IPS-18c (cell line): Measurements from ENCODE around the gene LPXN.

Source experiments
- H3K4me3 ChIP-seq: 2 replicates; pipeline ENCODE4 v1.7.0; 2013; ENCODE audit warnings: low read depth, mild to moderate bottlenecking, low read length, moderate library complexity; ENCODE audit not compliant: insufficient read depth
- H3K9me3 ChIP-seq: one replicate; pipeline ENCODE4 v1.6.1; 2013; ENCODE audit warnings: mild to moderate bottlenecking, low read length, moderate library complexity; ENCODE audit not compliant: control insufficient read depth, insufficient read depth

The LPXN gene

DNA sequence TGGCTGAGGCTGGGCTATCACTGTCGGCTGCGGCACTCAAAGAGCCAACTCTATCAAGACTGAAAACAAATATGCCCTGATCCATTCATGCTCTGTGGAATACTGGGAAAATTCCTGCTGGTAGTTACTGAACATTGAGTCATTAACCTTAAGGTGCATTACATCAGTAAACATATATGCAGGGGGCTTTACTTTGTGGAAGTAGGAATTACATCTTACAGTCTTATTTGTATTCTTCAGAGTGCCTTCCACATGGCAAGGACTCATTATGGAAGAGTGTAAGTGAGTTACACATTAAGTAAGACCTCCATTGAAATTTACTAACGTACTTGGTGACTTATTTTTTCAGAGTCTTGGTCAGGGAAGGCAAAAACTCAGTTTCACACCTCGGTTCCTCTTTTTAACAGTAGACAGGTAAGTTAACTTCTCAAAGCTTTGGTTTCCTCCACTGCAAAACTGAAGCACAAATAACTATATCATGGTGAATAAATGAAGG, 72.2 kb downstream of the LPXN start:
- Histone ChIP-seq H3K9me3 (no peaks in the 10 kb centered on the region), H3K4me3 (no peak overlapping the region)

DNA sequence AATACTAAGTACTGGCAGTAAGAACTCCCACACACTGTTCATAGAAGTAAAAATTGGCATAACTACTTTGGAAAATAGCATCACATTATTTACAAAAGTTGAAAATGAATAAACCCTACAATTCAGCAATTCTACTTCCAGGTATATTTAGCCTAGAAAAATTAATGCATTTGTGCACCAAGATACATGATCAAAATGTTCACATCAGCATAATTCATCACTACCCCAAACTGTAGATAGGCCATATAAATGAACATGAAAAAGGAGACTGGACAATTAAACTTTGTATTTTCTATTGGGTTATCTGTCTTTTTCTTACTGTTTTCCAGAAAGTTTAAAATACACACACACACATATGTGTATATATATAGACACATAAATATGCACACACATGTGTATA, 73.7 kb downstream of the LPXN start:
- Histone ChIP-seq H3K9me3 (no peaks in the 10 kb centered on the region), H3K4me3 (no peak overlapping the region)

DNA sequence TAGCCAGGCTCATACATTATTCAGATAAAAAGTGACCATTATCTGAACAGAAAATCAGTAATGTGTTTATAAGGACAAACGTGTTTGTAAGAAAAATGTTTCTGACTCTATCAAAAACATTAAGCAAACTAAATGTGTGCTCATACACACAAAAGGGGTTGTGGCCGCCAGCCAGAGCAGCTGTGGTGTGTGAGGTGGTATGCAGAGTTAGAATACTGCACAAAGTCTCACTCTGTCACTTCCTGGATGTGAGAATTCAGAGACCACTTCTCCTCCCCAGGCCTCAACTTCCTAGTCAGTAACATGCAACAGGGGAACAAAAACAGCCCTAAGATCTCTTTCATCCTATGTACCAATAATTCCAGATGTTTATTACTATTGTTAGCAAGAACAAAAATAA, 77.2 kb downstream of the LPXN start:
- H3K9me3 ChIP-seq = no peaks in the 10 kb centered on the region
- H3K4me3 ChIP-seq = no peak overlapping the region

DNA sequence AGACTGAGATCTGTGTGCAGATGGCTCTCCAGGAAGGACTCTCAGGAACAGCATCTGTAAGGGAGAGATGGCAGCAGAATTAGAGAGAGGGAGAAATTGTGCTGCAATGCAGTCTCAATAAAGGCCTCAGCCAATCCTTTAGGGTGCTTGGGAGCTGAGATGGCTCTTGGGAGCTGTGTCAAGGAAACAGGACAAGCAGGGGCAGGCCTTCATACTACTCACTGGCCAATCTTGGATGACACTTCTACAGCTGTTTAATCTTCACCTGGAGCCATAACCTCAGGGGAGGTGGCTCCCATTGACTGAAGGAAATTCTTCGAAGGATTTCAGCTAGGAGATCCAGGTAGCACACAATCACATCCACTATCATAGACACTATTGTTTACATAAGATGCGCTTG, 77.7 kb downstream of the LPXN start:
- Histone ChIP-seq H3K9me3 (no peaks in the 10 kb centered on the region), H3K4me3 (no peak overlapping the region)

DNA sequence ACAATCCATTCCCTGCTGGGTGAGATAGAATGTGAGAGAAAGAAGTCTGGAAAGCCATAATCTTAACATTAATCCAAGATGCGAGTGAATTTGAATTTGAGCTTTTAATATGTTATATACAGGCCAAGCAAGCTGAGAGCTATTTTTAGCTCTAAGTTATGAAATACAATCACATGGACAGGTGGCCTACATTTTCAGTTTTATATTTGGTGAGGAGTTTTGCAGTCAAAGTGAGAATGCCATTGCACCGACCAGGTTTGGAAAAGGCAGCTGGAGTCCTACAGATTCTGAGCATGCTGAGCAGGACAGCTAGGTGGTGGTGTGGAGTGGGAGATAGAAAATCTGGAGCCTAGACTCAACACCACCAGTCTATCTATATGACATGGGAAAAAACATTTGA, 79.8 kb downstream of the LPXN start:
- no peak overlapping the region for H3K4me3 ChIP-seq
- H3K9me3 ChIP-seq = no peaks in the 10 kb centered on the region

DNA sequence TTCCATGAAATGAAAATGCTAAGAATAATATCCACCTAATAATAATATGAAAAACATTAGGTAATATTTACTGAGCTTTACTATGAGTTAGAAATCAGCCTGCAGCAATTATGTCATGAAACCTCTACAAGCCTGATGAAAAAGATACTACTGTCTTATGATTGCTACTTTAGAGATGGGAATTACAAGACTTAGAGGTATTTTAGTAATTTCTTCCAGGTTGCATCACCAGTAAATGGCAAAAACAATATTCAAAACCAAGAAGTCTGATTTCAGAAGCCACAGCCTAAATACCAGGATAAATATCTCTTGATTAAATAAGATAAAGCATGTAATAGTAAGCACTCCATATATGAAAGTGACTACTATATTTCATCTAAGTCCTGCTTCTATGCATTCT, 81.6 kb downstream of the LPXN start:
- H3K9me3 ChIP-seq = no peaks in the 10 kb centered on the region

DNA sequence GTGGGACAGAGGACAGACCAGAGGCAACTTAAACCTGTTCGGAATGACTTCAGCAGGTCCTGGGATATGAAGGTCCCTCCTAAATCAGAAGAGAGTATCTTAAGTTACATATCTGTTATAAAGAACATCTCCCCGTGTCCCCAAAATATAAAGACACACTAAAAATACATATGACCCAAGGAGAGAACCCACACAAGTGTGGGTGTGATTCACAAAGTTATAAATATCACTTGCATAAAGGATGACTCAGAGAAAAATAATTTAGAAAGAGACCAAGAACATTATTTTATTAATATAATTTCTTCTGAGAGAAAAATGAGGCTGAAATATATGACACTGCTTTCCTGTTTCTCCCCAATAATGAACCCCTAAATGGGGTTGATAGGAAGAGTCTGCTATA, 82.0 kb downstream of the LPXN start:
- H3K9me3 ChIP-seq = no peaks in the 10 kb centered on the region
- no peak overlapping the region for H3K4me3 ChIP-seq

More for the DNA sequence above, 81.6 kb downstream of the LPXN start:
- no peak overlapping the region for H3K4me3 ChIP-seq

DNA sequence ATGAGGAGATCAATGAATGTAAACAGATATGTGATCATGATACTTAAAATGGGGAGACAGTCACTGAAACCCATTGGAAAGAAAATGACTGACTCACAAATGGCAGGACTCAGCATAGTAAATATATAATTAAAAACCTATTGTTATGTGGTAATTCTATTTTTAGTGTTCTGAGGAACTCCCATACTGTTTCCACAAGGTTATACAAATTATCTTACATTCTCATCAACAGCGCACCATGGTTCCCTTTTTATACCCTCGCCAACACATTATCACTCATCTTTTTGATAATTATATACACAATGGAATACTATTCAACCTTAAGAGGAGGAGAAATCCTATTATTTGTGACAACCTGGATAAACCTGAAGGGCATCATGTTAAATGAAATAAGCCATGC, 84.8 kb downstream of the LPXN start:
- no peak overlapping the region for H3K4me3 ChIP-seq
- H3K9me3 ChIP-seq = no peaks in the 10 kb centered on the region

DNA sequence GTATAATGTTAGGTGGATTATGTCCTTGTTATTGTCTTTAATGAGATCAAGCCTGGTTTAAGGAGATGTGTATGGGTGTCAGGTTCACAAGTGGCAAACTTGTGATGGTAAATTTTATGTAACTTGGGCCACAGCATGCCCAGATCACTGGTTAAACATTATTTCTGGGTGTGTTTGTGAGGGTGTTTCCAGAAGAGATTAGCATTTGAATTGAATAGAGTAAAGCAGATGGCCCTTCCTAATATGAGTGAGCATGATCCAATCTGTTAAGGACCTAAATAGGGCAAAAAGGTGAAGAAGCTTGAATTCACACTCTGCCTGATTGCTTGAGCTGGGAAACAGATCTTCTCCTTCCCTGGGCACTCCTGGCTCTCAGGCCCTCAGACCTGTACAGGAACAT, 88.5 kb downstream of the LPXN start:
- no peaks in the 10 kb centered on the region for H3K9me3 ChIP-seq
- no peak overlapping the region for H3K4me3 ChIP-seq

DNA sequence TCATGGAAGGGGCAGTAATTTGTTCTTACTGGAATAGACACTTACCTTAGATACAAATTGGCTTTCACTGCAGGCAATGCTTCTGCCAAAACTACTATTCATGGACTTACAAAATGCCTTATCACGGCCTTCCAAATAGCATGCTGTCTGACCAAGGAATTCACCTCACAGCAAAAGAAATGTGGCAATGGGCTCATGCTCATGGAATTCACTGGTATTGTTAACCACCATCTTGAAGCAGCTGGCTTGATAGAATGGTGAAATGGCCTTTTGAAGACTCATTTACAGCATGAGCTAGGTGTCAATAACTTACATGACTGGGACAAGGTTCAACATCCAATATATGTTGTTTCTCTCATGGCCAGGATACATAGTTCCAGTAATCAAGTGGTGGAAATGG, 89.7 kb downstream of the LPXN start:
- H3K9me3 ChIP-seq = no peaks in the 10 kb centered on the region
- no peak overlapping the region; the same call in 1 of the 2 replicates for H3K4me3 ChIP-seq
